Measurements from ENCODE around the gene MAP3K13. TPM values are rescaled to one million over a fixed set of nuclear protein-coding genes. Genes with fewer than 3 reads are reported as not detected.

The MAP3K13 gene
- total and polyA plus RNA-seq, 2 of the 13 experiments (the other 11 are each of a cell fraction or from before 2014, with no cell fraction given): 24.2 to 26.5 TPM

- FAIRE-seq (no peak), ATAC-seq (no peak), DNase-seq (ENCODE audit: low spot score) (no peak)
- Histone ChIP-seq H3K9me3 (ENCODE audit: low read length) (no peaks in the 10 kb centered on the region), H3K79me2 (ENCODE audit: insufficient read depth, low read length) (no peaks in the 10 kb centered on the region), H3K27me3 (ENCODE audit: control insufficient read depth in 1 of 2, insufficient read depth in 2 of 2, low read length in 2 of 2) (no peaks in the 10 kb centered on the region), H3K27ac (ENCODE audit: extremely low read length, insufficient read depth, low read length) (no peak overlapping the region), H2AFZ (ENCODE audit: low read length) (no peak overlapping the region), H3K36me3 (replicated peaks in 1 of 2; ENCODE audit: control insufficient read depth in 1 of 2, insufficient read depth in 2 of 2, low read length in 2 of 2) (no peaks in the 10 kb centered on the region), H3K9ac (ENCODE audit: insufficient read depth, low read depth, low read length) (no peak overlapping the region), H4K20me1 (ENCODE audit: insufficient read depth, low read length) (no peaks in the 10 kb centered on the region), H3K4me3 (replicated peaks in 1 of 3; ENCODE audit: insufficient read depth in 1 of 3, low read depth in 2 of 3, low read length in 3 of 3) (no peak overlapping the region), H3K4me1 (ENCODE audit: insufficient read depth, low read length) (peaks cover 11% of the 10 kb centered on the region; the same call in 1 of the 2 replicates), H3K4me2 (ENCODE audit: low read depth, low read length) (no peak overlapping the region)
- in situ Hi-C loops (cut with HindIII; ENCODE audit: extremely low pct_ligation_motif_present, low pct_unique_long_range_greater_than_20kb): no loop called here
- ChIA-PET CTCF (ENCODE audit: low intra/inter-chr PET ratio, low total read pairs) (no interaction called here), POLR2A (no interaction called here)
- intact Hi-C loops (cut with micrococcal nuclease; ENCODE audit: unreplicated experiment): no loop called here
- WGBS (ENCODE audit: low lambda C conversion rate): 9% methylated on average over 2 of the region's 2 CpGs
- BruUV-seq (replicated peaks): no TSS peak
- TF ChIP-seq ZNF224 (CRISPR knock-in tag; IDR thresholded peaks at IDR 0.05) (no peak), NFE2 (CRISPR knock-in tag; IDR thresholded peaks at IDR 0.05) (no peak), ZNF788 (CRISPR knock-in tag; IDR thresholded peaks at IDR 0.05; ENCODE audit: borderline replicate concordance) (no peak), YEATS2 (CRISPR knock-in tag; IDR thresholded peaks at IDR 0.05; ENCODE audit: borderline replicate concordance) (no peak), HNRNPH1 (optimal IDR thresholded peaks at IDR 0.05; ENCODE audit: low read depth, low read length) (no peak), EP300 (IDR thresholded peaks at IDR 0.05; ENCODE audit: low read depth in 2 of 2, low read length in 2 of 2) (no peak), EP300 (CRISPR knock-in tag; IDR thresholded peaks at IDR 0.05; ENCODE audit: borderline replicate concordance) (no peak), ZNF780A (CRISPR knock-in tag; IDR thresholded peaks at IDR 0.05) (no peak), ZNF331 (CRISPR knock-in tag; IDR thresholded peaks at IDR 0.05) (no peak), DZIP1 (CRISPR knock-in tag; IDR thresholded peaks at IDR 0.05) (no peak), FOXK1 (CRISPR knock-in tag; IDR thresholded peaks at IDR 0.05; ENCODE audit: borderline replicate concordance, low read depth) (no peak), ZNF512B (CRISPR knock-in tag; IDR thresholded peaks at IDR 0.05; ENCODE audit: borderline replicate concordance) (no peak), HOXD1 (CRISPR knock-in tag; IDR thresholded peaks at IDR 0.05) (no peak), MYPOP (CRISPR knock-in tag; IDR thresholded peaks at IDR 0.05) (no peak), TCF7 (IDR thresholded peaks at IDR 0.05; ENCODE audit: low read depth) (no peak), ZNF17 (CRISPR knock-in tag; IDR thresholded peaks at IDR 0.05) (no peak), ZNF503 (CRISPR knock-in tag; IDR thresholded peaks at IDR 0.05) (no peak), IRF2 (CRISPR knock-in tag; IDR thresholded peaks at IDR 0.05) (no peak)
Observed at GRCh38 chr3:185534511-185534910, 171.6 kb downstream of the MAP3K13 start.

Measured in HepG2 (cell line).